Parathyroid adenoma (tissue), 2 donors: Measurements from ENCODE around the gene BRCC3.

ENCODE experiments used
- H2AFZ ChIP-seq: fragments of 300-600 bp; sonication (generic); one replicate; pipeline ENCODE4 v1.7.0; 2017; ENCODE audit warnings: antibody characterized with exemption, mild to moderate bottlenecking
- H3K27ac ChIP-seq: fragments of 300-600 bp; sonication (generic); one replicate; pipeline ENCODE4 v1.7.0; 2017
- H3K27me3 ChIP-seq: fragments of 300-600 bp; sonication (generic); one replicate; pipeline ENCODE4 v1.7.0; 2017; ENCODE audit warnings: low read length; ENCODE audit not compliant: control insufficient read depth, insufficient read depth
- H3K36me3 ChIP-seq: fragments of 300-600 bp; sonication (generic); one replicate; pipeline ENCODE4 v1.7.0; 2017; ENCODE audit warnings: low read length; ENCODE audit not compliant: control insufficient read depth, insufficient read depth
- H3K4me1 ChIP-seq: fragments of 300-600 bp; sonication (generic); one replicate; pipeline ENCODE4 v1.7.0; 2017; ENCODE audit warnings: control low read depth
- H3K4me2 ChIP-seq: fragments of 300-600 bp; sonication (generic); one replicate; pipeline ENCODE4 v1.7.0; 2017; ENCODE audit warnings: low read length
- H3K4me3 ChIP-seq: fragments of 300-600 bp; sonication (generic); one replicate; pipeline ENCODE4 v1.7.0; 2017; ENCODE audit warnings: low read depth, low read length
- H3K79me2 ChIP-seq: fragments of 300-600 bp; sonication (generic); one replicate; pipeline ENCODE4 v1.7.0; 2017; ENCODE audit warnings: control low read depth
- H3K9ac ChIP-seq: fragments of 300-600 bp; sonication (generic); one replicate; pipeline ENCODE4 v1.7.0; 2017; ENCODE audit warnings: mild to moderate bottlenecking
- H3K9me3 ChIP-seq: fragments of 300-600 bp; sonication (generic); one replicate; pipeline ENCODE4 v1.7.0; 2017; ENCODE audit warnings: low read length; ENCODE audit not compliant: control insufficient read depth
- CTCF ChIP-seq: fragments of 300-600 bp; sonication (generic); IDR thresholded peaks from one replicate; pipeline ENCODE4 v1.7.0; 2017; ENCODE audit warnings: antibody characterized with exemption, mild to moderate bottlenecking
- donor health status: primary hyperparathyroidism.

The BRCC3 gene

DNA sequence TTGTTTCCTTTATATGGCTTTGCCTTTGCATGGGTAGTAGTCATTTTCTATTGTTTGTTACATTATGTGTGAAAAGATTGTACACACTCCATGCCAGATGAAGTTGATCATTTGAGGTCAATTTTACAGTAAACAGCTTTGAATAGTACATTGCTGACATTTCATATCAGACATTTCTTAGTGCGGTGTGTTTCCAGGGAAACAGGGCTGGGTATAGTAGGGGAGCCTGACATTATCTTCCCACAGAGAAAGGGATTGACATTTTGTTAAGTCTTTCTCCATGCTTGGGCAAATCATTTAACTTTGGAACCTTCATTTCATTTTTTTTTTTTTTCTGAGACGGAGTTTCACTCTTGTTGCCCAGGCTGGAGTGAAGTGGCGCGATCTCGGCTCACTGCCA lies 39.7 kb upstream of the BRCC3 start:
- no peak for TF ChIP-seq CTCF
- Histone ChIP-seq H3K79me2 (peaks cover 11% of the 10 kb centered on the region), H3K4me2 (no peak overlapping the region), H3K4me1 (no peaks in the 10 kb centered on the region), H3K4me3 (no peak overlapping the region), H3K36me3 (no peaks in the 10 kb centered on the region), H3K27me3 (no peaks in the 10 kb centered on the region), H2AFZ (no peak overlapping the region), H3K9me3 (no peaks in the 10 kb centered on the region), H3K9ac (no peak overlapping the region), H3K27ac (no peak overlapping the region)

DNA sequence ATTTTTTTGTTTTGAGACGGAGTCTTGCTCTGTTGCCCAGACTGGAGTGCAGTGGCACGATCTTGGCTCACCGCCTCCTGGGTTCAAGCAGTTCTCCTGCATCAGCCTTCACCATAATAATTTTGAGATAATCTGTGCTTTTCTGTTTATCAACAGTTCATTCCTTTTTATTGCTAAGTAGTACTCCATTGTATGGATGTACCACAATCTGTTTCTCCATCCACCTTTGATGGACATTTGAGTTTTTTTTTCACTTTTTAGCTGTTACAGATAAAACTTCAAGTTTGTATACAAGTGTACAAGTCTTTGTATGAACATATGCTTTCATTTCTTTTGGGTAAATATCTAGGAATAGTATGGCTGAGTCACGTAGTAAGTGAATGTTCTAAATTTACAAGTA lies 35.6 kb upstream of the BRCC3 start:
- peaks cover 7% of the 10 kb centered on the region for H3K79me2 ChIP-seq
- no peak for TF ChIP-seq CTCF
- H3K4me1 ChIP-seq, result no peaks in the 10 kb centered on the region
- no peak overlapping the region for H3K9ac ChIP-seq
- H3K27me3 ChIP-seq, result no peaks in the 10 kb centered on the region
- no peak overlapping the region for H3K27ac ChIP-seq
- no peaks in the 10 kb centered on the region for H3K36me3 ChIP-seq
- H3K4me3 ChIP-seq, result no peak overlapping the region
- no peaks in the 10 kb centered on the region for H3K9me3 ChIP-seq
- no peak overlapping the region for H3K4me2 ChIP-seq
- no peak overlapping the region for H2AFZ ChIP-seq

DNA sequence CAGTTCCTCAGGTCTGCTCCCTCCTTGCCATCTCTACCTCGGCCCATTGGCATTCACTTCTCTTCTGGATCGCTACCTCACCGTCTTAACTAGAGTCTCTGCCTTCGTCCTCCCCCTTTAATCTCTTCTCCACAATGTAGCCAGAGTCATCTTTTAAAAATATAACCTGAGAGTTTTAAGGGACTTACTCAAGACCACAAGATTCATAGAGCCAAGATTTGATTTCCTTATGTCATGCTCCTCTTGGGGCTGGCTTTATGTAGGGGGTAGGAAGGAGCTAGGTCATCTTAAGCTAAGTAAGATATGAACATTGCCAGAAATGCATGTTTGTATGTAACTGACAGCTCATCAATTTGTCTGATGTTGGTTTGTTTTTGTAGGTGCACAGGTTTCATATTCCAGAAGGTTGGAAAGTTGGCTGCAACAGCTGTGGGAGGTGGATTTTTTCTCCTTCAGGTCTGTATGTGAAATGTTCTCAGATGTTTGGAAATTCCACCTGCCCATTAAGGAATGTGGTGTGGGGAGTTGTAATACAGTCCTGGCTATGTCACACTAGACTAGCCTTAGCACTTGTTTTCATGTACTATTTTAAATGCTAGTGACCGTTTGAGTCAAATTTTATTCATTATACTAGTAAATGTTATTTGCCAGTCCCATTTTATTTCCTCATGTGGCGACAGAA lies 25.0 kb upstream of the BRCC3 start:
- no peak for TF ChIP-seq CTCF
- H3K9ac ChIP-seq, result no peak overlapping the region
- no peak overlapping the region for H3K4me3 ChIP-seq
- no peaks in the 10 kb centered on the region for H3K36me3 ChIP-seq
- no peak overlapping the region for H2AFZ ChIP-seq
- peaks cover 3% of the 10 kb centered on the region for H3K4me1 ChIP-seq
- no peak overlapping the region for H3K4me2 ChIP-seq
- H3K27ac ChIP-seq, result no peak overlapping the region
- no peaks in the 10 kb centered on the region for H3K27me3 ChIP-seq
- H3K9me3 ChIP-seq, result no peaks in the 10 kb centered on the region
- peaks cover 2% of the 10 kb centered on the region for H3K79me2 ChIP-seq

GRCh38 chrX:155046811-155047528 lies 24.3 kb upstream of the BRCC3 start:
- Histone ChIP-seq H3K36me3 (no peaks in the 10 kb centered on the region), H3K4me1 (peaks cover 3% of the 10 kb centered on the region), H3K27ac (no peak overlapping the region), H3K9ac (no peak overlapping the region), H3K9me3 (no peaks in the 10 kb centered on the region), H3K79me2 (peaks cover 2% of the 10 kb centered on the region), H3K4me2 (no peak overlapping the region), H3K4me3 (no peak overlapping the region), H2AFZ (no peak overlapping the region), H3K27me3 (no peaks in the 10 kb centered on the region)
- no peak for TF ChIP-seq CTCF
